HG02970 (cell line): ENCODE data around the gene CDHR4.
A peak's percentile ranks its signal among the peaks of the same experiment; 100 is the strongest.
"Not testable (repeated sequence)": the region's sequence is repeated elsewhere in the genome, so short reads cannot be mapped to it uniquely, and the experiment has no call there.

Source experiments
- ATAC-seq: cut with Tn5 transposase; IDR thresholded peaks from one replicate; pipeline ENCODE4 v1.9.1; 2021; ENCODE audit warnings: mild to moderate bottlenecking, moderate library complexity, moderate number of reproducible peaks; ENCODE audit not compliant: unreplicated experiment, low FRiP score

The CDHR4 gene, protein sequence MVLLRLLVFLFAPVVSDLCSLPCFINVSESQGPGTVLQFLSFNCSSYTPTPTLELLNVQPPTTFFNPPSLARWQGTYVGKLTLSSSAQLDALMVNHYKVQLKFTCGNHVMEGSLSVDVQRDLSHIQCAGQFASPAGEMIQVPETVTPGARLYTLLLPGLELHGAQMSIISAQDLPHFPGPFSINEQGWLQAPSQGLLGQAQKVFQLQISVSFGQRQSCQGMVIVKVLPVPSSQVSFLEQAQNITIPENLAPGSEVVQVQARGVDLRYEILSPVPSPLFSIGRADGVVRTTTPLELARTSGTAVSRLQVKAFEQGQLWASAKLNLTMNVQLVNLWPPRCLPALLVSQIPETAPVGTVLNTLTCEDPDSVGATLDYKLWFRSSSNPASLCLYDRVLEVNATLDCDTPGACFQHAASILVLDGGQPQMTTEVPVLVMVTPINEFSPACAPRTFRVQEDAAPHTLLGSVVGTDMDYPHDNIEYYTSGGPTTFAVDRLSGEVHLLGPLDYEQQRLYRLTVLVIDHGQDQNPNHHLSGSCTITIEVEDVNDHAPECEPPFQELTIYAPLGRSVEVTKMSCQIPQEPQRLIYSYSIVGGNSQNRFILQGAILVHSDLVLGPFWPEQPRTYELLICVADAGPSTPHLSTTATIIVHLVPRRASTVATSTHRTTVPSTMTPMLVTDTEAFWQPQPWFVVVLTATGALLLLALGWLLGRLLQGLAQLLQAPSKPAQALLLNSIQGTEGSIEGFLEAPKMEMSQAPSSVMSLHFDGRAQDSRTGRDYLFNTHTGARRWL

DNA sequence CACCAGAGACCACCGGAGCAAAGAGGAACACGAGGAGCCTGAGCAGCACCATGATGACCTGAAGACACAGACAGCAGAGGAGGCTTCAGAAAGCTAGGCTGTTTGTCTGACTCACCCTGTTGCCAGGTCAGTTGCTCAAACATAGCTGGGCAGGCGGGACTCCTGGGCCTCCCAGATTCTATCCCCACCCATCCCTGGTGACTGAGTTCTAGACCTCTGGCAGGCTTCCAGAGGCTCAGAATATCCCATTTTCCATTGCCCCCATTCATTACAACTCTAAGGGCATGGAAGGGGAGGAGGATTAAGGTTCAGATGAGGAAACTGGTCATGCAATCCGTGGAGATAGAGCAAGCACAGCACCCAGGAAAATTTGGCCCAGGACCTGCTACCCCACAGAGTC is at the start of gene CDHR4:
Gene CDHR4 (minus strand): TSS at position 113 of the 400 bp plus-strand sequence. CDS start 61 bp downstream, at position 52.
- ATAC-seq = no peak

DNA sequence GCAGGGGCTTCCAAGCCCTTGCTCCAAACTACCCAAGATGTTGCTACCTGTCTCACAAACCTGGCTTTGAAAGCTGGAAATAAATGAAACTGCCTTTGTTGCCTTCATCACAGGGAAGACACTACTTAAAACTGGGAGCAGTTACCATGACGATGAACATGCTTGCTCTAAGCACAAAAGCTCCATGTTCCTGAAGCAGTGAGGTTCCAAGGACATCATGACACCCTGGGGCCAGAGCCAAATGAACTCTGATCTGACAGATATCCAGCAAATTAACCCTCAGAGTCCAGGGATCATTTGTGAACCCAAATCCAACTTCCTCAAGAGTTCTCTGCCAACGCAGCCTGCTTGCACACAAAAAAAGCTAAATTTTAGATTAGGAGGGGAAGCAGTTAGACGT is 46.0 kb upstream of the CDHR4 start:
- no peak for ATAC-seq

DNA sequence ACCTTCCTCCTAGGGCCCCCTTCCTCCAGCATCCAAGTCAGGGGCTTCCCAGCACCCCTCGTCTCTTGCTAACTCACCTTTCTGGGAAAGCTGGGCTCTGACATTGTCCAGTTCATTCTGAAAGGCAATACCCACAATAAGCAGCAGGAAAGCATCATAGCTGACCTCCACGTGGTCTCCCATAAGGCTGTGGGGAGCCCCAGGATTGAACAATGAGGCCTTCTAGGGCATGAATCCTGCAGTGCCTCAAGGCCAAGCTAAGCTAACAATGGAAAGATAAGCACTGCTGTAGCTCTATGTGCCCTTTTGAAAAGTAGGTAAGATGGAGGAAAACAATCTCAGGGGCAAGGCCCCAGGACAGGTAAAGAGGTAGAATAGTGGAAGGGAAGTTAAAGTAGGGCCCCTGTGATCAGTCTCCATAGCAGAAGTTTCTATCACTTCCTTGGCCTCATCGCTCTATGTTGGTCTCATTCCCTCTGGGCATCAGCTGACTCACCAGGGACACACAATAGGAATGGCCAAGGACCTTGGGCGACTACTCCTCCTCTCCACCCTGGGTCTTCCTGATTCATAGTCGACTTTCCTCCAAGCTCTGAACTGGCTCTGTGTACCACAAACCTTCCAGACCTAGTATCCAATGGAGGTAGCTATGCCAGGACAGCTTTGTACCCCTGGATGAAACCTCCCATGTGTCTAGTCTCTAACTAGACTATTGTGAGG is 45.0 kb upstream of the CDHR4 start:
- no peak for ATAC-seq

DNA sequence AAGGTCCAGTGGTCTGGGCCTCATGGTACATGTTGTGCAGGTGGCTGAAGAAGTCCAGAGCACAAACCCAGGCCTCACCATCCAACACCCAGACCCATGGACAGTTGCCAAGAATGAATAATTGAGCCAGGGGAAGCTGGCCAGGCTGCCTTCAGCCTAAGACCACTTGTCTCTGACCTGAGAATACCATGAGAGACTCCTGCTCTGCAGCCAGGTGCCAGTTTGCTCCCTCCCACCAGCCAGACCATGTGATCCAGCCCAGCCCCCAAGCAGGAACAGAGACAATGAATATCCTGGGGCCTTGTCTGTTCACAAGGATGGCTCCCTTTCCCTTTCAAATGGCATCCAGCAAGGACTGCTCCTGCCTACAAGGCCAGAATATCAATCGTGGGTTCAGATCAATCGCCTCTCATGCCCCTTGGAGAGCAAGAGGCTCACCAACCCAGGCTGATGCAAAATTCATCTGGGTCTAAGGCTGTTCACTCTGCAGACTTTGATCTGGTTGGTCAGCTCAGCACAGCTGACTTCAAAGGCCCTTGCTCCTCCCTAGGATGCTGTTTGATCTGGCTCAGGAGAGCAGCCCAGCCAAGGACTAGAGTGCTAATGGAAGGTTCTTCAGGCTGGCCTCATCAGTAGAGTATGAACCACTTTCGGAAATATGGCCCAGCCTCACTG is 43.3 kb upstream of the CDHR4 start:
- ATAC-seq = no peak

DNA sequence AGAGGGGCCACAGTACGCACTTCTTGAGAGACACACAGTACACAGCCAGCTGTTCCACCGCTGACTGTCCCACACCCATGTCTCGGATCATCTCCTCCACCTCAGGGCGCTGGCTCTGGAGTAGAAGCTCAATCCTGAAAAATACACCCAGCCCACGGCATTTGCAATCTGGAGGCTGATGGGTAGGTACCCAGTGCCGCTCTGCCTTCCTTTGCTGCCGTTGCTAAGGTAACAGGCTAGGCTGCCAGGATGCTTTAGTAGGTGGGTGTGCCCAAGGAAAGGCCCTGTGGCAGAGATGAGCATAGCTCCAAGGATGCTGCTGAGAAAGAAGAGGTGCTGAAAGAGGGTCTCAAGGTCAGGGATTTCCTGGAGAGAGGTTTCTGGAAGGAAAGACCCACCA is 42.1 kb upstream of the CDHR4 start:
- ATAC-seq = no peak

DNA sequence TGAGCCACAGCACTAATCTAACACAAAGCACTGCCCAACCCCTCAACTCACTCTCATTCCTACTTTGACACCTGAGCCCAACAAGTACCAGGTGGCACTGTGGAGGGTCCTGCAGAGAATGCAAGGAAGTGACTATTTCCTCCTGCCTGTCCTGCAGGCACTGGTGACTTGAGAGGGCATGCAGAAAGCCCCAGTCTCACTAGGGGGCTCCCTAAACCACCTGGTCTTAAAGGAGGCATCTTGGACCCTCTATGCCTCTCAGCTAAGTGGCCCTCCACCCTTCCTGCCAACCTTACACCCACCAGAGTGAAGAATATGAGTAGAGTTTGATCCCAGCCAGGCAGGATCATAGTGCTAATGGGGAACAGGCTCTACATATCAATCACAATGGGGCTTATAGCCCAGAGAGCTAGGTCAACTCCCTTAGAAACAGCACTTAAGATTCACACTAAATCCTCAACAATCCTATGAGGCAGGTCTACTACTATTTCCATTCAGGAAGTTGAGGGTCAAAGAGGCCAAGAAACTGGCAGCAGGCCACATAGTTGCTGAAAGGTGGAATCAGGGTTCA is 41.5 kb upstream of the CDHR4 start:
- no peak for ATAC-seq

DNA sequence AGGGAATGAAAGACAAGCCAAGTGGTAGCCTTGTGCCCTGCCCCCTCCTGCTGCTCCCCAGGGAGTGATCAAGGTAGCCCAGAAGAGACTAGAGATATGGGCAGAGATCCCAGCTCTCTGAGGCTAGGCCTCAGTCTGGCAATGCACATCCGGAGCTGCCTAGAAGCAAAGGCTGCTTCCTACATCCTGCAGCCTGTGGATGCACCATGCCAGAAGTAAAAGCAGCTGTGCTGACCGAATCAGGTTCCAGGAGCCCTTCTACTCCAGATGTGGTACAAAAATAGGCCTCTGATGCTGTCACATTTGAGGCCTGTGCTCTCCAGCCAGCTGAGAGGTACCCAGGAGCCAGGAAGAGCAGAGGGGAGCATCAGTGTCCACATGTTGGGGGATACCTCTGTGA is 40.7 kb upstream of the CDHR4 start:
- ATAC-seq = no peak

DNA sequence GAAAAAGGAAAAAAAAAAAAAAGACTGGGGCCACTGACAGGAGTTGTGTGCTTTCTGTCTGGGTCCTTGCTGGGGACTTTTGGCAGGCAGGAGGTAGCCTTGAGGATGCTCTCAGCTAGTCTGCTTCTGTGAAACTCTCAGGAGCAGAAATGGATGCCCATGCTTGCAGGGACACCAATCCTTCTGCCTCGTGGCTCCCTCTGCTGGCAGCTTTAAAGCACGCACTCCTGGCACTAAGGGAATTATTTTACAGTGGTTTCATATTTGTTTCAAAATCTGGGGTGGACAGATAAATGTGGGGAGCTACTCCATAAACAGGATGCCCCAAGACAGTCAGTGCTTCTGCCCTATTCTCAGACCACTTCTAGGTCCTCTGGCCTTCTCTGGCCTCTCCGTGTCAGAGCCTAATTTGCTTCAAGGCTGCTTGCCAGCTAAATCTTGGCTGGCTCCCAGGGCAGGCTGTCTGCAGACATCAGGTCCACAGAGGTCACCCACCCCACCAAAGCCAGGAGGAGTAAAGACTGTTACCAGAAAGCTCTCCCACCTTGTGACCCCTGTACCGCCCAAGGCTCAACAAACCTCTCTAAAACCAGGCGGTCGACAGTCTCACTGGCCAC is 39.6 kb upstream of the CDHR4 start:
- peak; percentile 52 for ATAC-seq

DNA sequence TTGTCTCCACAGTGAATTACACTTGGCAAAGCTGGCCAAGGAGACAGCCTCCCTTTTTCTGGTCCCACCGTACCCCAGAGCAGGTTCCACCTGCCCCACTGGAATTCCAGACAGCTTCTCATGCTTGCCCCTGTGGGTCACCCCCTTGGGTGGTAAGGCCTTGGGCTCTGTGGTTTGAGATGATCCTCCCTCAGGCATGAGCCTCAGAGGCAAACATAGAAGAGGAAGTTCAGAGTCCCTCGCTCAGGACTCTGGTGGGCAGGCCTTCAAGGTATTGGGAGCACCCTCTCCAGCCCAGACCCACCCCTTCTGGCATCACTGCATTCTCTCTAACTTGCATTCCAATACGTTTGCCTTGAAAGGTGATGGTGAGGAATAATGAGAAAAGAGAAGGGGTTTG is 31.7 kb upstream of the CDHR4 start:
- ATAC-seq = no peak

DNA sequence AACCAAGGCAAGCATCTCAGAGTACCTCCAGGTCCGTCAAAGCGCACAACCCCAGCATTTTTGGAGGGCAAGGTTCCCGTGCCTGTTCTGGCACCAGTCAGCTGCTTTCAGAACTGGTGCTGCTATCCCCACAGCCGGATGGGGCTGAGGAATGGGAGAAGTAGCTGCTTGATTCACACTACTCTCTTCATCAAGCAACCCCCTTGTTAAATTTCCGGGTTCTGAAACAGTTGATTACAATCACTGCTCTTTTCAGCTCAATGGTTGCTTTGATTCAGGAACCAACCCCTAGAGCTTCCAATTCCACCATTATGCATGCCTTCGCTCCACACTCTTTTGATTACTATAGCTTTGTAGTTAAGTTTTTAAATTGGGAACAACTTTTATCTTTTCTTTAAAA is 26.3 kb upstream of the CDHR4 start:
- no peak for ATAC-seq

DNA sequence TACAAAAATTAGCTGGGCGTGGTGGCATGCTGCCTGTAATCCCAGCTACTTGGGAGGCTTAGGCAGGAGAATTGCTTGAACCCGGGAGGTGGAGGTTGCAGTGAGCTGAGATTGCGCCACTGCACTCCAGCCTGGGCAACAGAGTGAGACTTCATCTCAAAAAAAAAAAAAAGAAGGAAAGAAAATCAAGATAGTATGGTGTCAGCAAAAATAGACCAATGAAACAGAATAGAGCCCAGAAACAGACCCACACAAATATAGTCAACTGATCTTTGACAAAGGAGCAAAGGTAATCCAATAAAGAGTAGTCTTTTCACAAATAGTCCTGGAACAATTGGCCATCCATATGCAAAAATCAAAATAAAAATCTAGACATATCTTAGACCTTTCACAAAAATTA is 23.5 kb upstream of the CDHR4 start:
- not testable (repeated sequence) for ATAC-seq

DNA sequence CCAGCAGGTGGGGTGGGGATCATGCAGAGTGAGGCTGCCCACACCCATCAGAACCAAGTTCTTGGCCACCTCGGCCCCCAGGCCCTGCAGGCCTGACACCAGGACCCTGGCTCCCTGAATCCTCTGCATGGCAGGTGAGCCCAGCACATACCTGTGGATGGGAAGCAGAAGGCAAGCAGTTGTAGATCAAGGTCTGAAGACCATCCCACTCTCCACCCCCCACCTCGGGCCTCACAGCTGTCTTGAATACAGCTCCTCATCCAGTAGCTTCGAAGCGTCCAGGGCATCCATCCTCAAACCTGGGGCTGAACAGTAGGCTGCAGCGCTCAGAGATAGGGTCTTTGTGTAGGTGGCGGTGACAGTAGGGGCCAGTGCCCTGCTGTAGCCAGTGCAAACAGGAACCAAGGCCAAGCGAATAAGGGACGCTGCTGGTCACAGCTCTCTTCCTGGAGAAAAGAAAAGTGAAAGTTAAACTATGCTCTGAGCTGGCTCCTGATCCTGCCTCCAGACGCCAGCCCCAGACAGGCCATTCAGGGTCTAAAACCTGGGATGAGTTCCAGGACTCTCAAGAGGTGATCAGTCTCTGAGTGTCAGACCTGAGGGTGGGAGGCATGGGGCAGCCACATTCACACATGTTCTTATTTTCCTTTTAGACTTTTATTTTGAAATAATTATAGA is 14.0 kb upstream of the CDHR4 start, which contains the start of gene UBA7:
Gene UBA7 (minus strand): TSS at position 457 of the 678 bp plus-strand sequence. CDS start 166 bp downstream, at position 291.
- no peak for ATAC-seq

DNA sequence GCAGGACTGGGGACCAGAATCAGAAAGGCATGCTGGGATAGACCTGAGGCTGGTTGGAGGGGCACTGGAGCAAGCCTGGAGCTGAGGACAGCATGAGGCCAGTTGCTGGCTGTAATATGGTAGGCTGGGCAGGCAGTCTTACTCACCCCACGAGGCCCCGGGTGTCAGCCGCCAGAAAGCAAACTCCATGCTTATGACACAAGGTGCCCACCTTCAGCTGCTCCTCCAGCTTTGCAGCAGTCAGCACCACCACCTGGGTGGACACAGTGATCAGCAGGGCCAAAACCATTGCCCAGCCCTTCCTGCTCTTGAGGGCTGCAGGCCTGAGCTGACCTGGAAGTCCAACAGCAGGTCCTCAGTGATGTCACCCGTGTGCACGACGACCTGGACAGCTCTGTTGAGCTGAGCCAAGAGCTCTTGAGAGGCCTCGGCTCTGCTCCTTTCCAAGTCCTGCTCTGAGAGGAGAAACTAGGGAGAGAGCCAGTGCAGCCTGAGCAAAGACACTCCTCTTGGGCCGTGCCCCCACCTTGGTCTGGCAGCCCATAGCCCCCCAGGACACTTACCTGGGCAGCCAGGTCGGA is 13.3 kb upstream of the CDHR4 start:
- no peak for ATAC-seq

DNA sequence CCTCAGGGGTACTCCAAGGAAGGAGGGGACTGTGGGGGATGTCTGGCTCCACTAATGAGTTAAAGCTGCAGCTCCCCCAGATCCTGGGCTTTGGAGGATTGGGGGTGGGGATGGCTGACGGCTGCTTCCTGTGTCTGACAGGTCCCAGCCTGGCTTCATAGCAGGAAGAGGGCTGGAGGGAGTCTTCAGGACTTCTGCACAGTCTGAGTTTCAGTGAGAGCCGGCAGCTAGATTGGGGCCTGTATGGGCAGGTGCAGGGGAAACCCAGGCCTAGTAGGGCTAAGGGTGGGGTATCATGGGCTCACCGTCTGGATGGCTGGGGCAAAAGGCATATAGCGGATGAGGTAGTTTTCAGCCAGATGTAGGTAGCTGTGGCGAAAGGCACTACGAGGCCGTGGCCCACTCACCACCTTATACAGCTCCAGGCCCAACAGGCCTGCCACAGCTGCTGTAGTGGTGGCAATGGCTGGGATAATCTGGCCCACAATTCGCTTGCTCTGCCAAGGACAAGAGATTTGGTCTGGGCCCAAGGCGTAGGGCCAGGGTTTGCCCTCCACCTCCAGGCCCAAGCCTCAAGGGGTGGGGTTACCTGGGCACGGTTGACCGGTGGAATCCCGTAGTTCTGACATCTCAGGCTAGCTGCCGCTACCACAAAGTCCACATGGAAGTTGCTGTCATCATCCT is 7.9 kb upstream of the CDHR4 start:
- no peak for ATAC-seq

DNA sequence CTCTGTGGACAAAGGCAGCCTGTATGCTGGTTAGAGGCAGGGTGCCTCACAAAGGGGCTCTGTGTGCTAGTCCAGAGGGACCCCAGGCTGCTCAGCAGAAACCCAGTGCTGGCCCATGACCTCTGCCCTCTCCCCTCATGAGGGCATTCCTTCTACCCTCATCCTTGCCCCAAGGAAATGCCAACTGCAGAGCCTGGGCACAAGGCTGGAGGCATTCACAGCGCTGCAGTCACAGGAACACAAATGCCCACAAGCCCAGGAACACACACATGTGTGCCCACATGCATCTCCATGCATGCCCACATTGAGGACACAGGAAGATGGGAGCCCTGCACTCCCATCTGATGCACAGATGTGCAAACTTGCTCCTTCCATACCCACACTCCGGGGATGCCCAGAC is 7.2 kb upstream of the CDHR4 start:
- ATAC-seq = no peak

DNA sequence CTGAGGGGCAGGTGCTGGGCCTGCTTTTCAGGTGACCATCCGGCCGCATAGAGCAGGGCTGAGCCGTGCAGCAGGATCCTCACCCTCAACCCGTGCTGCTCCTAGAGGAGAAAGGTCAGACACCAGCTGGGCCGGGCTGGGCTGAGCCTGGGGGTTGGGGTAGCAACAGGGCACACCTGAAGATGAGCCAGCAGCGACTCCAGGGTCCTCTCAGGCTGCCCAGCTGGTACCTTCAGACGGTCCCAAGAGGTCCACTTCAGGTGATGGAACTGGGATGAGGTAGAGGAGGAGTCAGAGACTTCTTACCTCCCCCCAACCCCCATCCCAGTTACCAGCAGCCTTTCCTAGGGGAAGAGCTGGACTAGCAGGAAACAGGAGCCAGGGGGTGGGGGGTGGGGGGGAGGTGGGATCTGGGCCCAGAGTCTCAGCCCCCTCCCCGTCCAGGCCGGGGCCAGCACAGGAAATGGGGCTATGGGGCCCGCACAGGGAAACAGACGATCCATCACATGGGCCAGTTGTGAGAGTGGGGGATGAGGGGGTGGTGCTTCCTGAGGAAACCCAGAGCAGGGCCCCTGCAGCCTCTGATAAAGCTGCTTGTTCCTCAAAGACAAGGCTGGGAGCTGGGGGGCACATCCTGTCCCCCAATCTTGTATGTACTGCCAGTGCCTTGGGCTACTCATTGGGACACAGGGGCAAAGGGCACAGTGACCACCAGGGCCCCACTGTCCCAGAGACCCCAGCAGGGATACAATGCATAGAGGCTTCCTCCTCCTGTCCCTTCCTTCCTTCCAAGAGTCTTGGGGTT is 6.4 kb upstream of the CDHR4 start:
- no peak for ATAC-seq

DNA sequence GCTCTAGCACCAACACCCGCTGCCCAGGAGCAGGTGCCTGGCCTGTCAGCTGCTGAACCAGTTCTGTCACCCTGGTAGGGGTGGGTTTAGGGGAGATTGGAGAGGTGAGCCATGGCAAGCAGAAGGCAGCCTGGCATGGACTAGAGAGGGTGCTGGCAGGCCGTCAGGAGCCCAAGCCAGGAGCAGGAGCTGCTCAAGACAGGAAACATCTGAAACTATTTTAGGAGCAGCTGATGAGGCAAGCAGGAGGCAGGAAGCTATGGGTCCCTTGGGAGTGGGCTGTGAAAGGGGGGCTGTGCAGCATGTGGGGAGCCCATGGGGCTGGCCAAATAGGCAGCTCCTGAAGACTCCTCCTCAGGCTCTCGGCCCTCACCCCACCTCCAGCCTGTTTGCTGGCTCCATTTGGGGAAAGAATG is 5.7 kb upstream of the CDHR4 start:
- ATAC-seq = no peak
